ENCODE measurements around the gene NPC1. TPM values are rescaled to one million over a fixed set of nuclear protein-coding genes. Genes with fewer than 3 reads are reported as not detected.

The NPC1 gene
- total and polyA plus RNA-seq, 2 of the 8 experiments (the other 6 are each of a cell fraction or from before 2014, with no cell fraction given): 34.1 to 39.5 TPM

- Histone ChIP-seq H2BK5ac (ENCODE audit: low read depth, low read length) (no peak overlapping the region), H3K27me3 (replicated peaks in 1 of 4; ENCODE audit: control insufficient read depth in 3 of 4, extremely low read depth in 1 of 4, insufficient read depth in 3 of 4, low read length in 3 of 4) (no peaks in the 10 kb centered on the region), H3K9ac (replicated peaks in 1 of 4; ENCODE audit: extremely low read depth in 1 of 4, low read depth in 3 of 4, low read length in 3 of 4) (no peak overlapping the region), H2BK20ac (ENCODE audit: low read length) (no peak overlapping the region), H4K20me1 (replicated peaks in 1 of 2; ENCODE audit: control insufficient read depth in 1 of 2, insufficient read depth in 2 of 2, low read length in 2 of 2) (no peaks in the 10 kb centered on the region), H3K4me1 (replicated peaks in 1 of 4; ENCODE audit: control insufficient read depth in 3 of 4, insufficient read depth in 4 of 4, low read length in 3 of 4) (no peaks in the 10 kb centered on the region; a peak in 1 of 7 replicates), H2AFZ (ENCODE audit: low read length) (no peak overlapping the region), H3K4me2 (ENCODE audit: insufficient read depth in 1 of 2, low read depth in 2 of 2, low read length in 2 of 2) (no peak overlapping the region), H3K27ac (ENCODE audit: low read depth, low read length) (no peak overlapping the region), H4K5ac (ENCODE audit: insufficient read length, low read depth, low read length) (no peak overlapping the region), H3K23ac (ENCODE audit: insufficient read length) (no peak overlapping the region), H3K56ac (replicated peaks; ENCODE audit: insufficient read length, low read depth, low read length) (no peak overlapping the region), H3K9me3 (ENCODE audit: insufficient read depth in 2 of 2, low read depth in 1 of 2, low read length in 1 of 2) (no peaks in the 10 kb centered on the region), H3K36me3 (ENCODE audit: control insufficient read depth in 2 of 4, insufficient read depth in 4 of 4, low read length in 3 of 4) (no peaks in the 10 kb centered on the region), H2BK12ac (ENCODE audit: low read depth, low read length) (no peak overlapping the region), H3K79me1 (ENCODE audit: low read depth, low read length) (no peaks in the 10 kb centered on the region), H2BK15ac (ENCODE audit: low read length) (no peak overlapping the region), H4K8ac (ENCODE audit: extremely low read depth, insufficient read depth, low read length) (no peak overlapping the region), H2AK5ac (ENCODE audit: low read depth, low read length) (no peak overlapping the region), H3K79me2 (ENCODE audit: control insufficient read depth in 1 of 2, insufficient read depth in 2 of 2, low read length in 2 of 2) (no peaks in the 10 kb centered on the region), H3K14ac (ENCODE audit: insufficient read length) (no peak overlapping the region), H2BK120ac (replicated peaks; ENCODE audit: low read depth, low read length) (no peak overlapping the region), H3K18ac (ENCODE audit: extremely low read depth, low read length) (no peak overlapping the region), H3K23me2 (ENCODE audit: low read depth, low read length) (no peaks in the 10 kb centered on the region), H4K91ac (replicated peaks; ENCODE audit: insufficient read length, low read length) (no peak overlapping the region), H3K4ac (replicated peaks; ENCODE audit: insufficient read length, low read depth, low read length) (no peak overlapping the region), H3K4me3 (ENCODE audit: extremely low read depth in 1 of 4, insufficient read depth in 2 of 4, low read depth in 3 of 4, low read length in 4 of 4) (no peak overlapping the region)
- 85% methylated on average over 8 of the region's 8 CpGs; no CpG with 5 or more reads in 1 of the 2 experiments for WGBS, 2 experiments (ENCODE audit: extremely low coverage in 1 of 2, insufficient coverage in 1 of 2, insufficient read length in 1 of 2, insufficient replicate concordance in 2 of 2, low coverage in 1 of 2, low lambda C conversion rate in 2 of 2, missing lambda C conversion rate in 1 of 2)
- DNase-seq (ENCODE audit: low read depth in 1 of 2, low spot score in 2 of 2) (no peak), FAIRE-seq (no peak)
- CTCF ChIA-PET (ENCODE audit: partially characterized antibody): interaction anchor here (0.9 to 3.7 kb wide), 6 partner anchors 10 to 289 kb away, joined by 3 to 17 read pairs (median 3); no protein-coding TSS in a partner anchor
- POLR2A ChIA-PET (ENCODE audit: partially characterized antibody): no interaction called here
- no peak for TF ChIP-seq GABPA (IDR thresholded peaks at IDR 0.05; ENCODE audit: borderline replicate concordance, insufficient read depth, low read length)
- no peak for TF ChIP-seq JUND (IDR thresholded peaks at IDR 0.05; ENCODE audit: low read length)
- TF ChIP-seq KDM1A (IDR thresholded peaks at IDR 0.05; ENCODE audit: borderline replicate concordance, low read length): no peak
- TF ChIP-seq RAD21 (IDR thresholded peaks at IDR 0.05 in 1 of 2, conservative IDR thresholded peaks at IDR 0.05 in 1 of 2; ENCODE audit: low read depth in 2 of 2, low read length in 2 of 2): no peak
- TF ChIP-seq ZNF274 (IDR thresholded peaks at IDR 0.05; ENCODE audit: borderline replicate concordance, extremely low read depth, low read length): no peak
- TF ChIP-seq TCF12 (IDR thresholded peaks at IDR 0.05; ENCODE audit: low read depth, low read length): no peak
- TF ChIP-seq KDM4A (IDR thresholded peaks at IDR 0.05; ENCODE audit: low read depth, low read length, severe bottlenecking): no peak
- no peak for TF ChIP-seq CBX5 (IDR thresholded peaks at IDR 0.05; ENCODE audit: low read depth, low read length)
- TF ChIP-seq KDM5A (IDR thresholded peaks at IDR 0.05; ENCODE audit: low read length): no peak
- no peak for TF ChIP-seq MAFK (IDR thresholded peaks at IDR 0.05; ENCODE audit: low read depth, low read length)
- TF ChIP-seq CEBPB (IDR thresholded peaks at IDR 0.05; ENCODE audit: low read depth, low read length): no peak
- TF ChIP-seq JUN (IDR thresholded peaks at IDR 0.05; ENCODE audit: low read depth, low read length): no peak
- no peak for TF ChIP-seq RXRA (IDR thresholded peaks at IDR 0.05; ENCODE audit: insufficient read depth, low read depth, low read length)
Measured at GRCh38 chr18:23612434-23613090, 26.3 kb upstream of the NPC1 start.

Data from H1 (cell line).